Measurements from ENCODE around the gene TRAPPC10. TPM values are rescaled to one million over a fixed set of nuclear protein-coding genes. Genes with fewer than 3 reads are reported as not detected.

The TRAPPC10 gene
- total RNA-seq, 4 donors from 2014 or later, result 27.7 to 53.8 (median 38.4) TPM

DNA sequence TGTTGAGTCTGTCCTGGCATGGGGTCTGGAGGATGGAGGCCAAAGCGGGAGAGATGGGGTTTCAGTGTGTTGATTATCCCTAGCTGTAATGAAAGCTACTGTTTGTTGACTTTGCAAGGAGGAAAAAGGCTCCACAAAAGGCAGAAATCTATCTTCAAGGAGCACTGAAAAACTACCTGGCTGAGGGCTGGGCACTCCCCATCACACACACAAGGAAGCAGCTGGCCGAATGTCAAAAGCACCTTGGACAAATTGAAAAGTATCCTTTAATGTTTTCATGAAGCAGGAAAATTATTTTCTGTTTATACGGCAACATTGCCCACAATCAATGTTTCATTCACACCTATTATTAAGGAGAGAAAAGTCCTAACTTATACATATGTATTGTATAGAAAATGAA, 67.3 kb downstream of the TRAPPC10 start:
- WGBS, 2 donors, result 91 to 97% methylated on average over 3 of the region's 3 CpGs
- H3K4me1 ChIP-seq, result peaks cover 0 to 11% (median 6%) of the 10 kb centered on the region in 4 donors
- H3K27ac ChIP-seq, result no peak overlapping the region
- no peak for DNase-seq (ENCODE audit: low spot score in 2 of 2)
- no peaks in the 10 kb centered on the region for H3K9me3 ChIP-seq
- no peak overlapping the region for H3K4me3 ChIP-seq
- H3K27me3 ChIP-seq, result no peaks in the 10 kb centered on the region
- TF ChIP-seq, protein P1, sequence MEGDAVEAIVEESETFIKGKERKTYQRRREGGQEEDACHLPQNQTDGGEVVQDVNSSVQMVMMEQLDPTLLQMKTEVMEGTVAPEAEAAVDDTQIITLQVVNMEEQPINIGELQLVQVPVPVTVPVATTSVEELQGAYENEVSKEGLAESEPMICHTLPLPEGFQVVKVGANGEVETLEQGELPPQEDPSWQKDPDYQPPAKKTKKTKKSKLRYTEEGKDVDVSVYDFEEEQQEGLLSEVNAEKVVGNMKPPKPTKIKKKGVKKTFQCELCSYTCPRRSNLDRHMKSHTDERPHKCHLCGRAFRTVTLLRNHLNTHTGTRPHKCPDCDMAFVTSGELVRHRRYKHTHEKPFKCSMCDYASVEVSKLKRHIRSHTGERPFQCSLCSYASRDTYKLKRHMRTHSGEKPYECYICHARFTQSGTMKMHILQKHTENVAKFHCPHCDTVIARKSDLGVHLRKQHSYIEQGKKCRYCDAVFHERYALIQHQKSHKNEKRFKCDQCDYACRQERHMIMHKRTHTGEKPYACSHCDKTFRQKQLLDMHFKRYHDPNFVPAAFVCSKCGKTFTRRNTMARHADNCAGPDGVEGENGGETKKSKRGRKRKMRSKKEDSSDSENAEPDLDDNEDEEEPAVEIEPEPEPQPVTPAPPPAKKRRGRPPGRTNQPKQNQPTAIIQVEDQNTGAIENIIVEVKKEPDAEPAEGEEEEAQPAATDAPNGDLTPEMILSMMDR (IDR thresholded peaks at IDR 0.05), result no peak
- TF ChIP-seq POLR2A (IDR thresholded peaks at IDR 0.05) (no peak), EP300 (IDR thresholded peaks at IDR 0.05) (no peak)
- H3K36me3 ChIP-seq, result peaks cover 3 to 93% (median 15%) of the 10 kb centered on the region in 3 donors

DNA sequence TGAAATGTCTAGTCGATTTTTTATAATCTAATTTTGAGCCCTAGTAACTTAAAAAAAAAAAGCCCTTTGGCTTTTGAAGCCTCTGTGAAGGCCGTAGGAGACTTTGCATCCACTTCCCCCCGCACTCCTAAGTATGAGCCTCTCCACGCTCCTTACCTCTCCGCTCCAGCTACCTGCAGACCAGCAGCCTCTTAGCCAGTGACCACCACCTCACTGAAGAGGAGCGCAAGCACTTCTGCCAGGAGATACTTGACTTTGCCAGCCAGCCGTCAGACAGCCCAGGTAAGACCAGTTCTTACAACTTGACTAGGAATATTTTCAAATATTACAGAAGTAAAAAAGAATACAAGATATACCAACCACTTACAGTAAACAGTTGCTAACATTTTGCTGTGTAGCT, 67.7 kb downstream of the TRAPPC10 start:
- DNase-seq (ENCODE audit: low spot score in 2 of 2), result no peak
- Histone ChIP-seq H3K27ac (no peak overlapping the region), H3K36me3 (peaks cover 0 to 89% (median 15%) of the 10 kb centered on the region in 3 donors), H3K4me3 (no peak overlapping the region), H3K27me3 (no peaks in the 10 kb centered on the region), H3K9me3 (no peaks in the 10 kb centered on the region), H3K4me1 (peaks cover 0 to 15% (median 9%) of the 10 kb centered on the region in 4 donors)
- 93 to 94% methylated on average over 7 of the region's 7 CpGs for WGBS, 2 donors
- TF ChIP-seq POLR2A (IDR thresholded peaks at IDR 0.05), result no peak
- no peak for TF ChIP-seq EP300 (IDR thresholded peaks at IDR 0.05)
- TF ChIP-seq, protein P1 (IDR thresholded peaks at IDR 0.05), result no peak

DNA sequence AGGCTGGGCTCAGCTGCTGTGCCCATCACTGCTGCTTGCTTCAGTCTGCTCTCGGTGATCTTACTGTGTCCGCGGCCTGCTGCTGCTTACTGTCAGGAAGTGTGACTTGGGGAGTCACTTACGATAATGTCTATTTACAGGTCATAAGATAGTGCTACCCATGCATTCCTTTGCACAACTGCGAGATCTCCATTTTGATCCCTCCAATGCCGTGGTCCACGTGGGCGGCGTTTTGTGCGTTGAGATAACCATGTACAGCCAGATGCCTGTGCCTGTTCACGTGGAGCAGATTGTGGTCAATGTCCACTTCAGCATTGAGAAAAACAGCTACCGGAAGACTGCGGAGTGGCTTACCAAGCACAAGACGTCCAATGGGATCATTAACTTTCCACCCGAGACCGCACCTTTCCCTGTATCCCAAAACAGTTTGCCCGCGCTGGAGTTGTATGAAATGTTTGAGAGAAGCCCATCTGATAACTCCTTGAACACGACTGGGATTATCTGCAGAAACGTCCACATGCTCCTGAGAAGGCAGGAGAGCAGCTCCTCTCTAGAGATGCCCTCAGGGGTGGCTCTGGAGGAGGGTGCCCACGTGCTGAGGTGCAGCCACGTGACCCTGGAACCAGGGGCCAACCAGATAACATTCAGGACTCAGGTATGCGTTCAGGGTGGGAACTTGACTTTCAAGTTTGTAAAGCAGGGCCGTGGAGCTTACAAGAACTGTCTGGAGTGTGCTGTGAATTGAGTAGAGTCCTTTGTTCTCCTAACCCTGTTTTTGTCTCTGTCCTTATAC, 70.7 kb downstream of the TRAPPC10 start:
- TF ChIP-seq POLR2A (IDR thresholded peaks at IDR 0.05) (no peak), EP300 (IDR thresholded peaks at IDR 0.05) (no peak)
- TF ChIP-seq, protein P1 (IDR thresholded peaks at IDR 0.05), result no peak
- Histone ChIP-seq H3K4me1 (peaks cover 0 to 41% (median 36%) of the 10 kb centered on the region in 4 donors), H3K36me3 (peaks cover 0 to 81% (median 15%) of the 10 kb centered on the region in 3 donors), H3K4me3 (no peak overlapping the region), H3K9me3 (no peaks in the 10 kb centered on the region), H3K27ac (peak overlapping the region in 2 of 4 donors; percentile 80 to 90), H3K27me3 (no peaks in the 10 kb centered on the region)
- no peak for DNase-seq (ENCODE audit: low spot score in 2 of 2)
- WGBS, 2 donors, result 88 to 91% methylated on average over 24 of the region's 24 CpGs

DNA sequence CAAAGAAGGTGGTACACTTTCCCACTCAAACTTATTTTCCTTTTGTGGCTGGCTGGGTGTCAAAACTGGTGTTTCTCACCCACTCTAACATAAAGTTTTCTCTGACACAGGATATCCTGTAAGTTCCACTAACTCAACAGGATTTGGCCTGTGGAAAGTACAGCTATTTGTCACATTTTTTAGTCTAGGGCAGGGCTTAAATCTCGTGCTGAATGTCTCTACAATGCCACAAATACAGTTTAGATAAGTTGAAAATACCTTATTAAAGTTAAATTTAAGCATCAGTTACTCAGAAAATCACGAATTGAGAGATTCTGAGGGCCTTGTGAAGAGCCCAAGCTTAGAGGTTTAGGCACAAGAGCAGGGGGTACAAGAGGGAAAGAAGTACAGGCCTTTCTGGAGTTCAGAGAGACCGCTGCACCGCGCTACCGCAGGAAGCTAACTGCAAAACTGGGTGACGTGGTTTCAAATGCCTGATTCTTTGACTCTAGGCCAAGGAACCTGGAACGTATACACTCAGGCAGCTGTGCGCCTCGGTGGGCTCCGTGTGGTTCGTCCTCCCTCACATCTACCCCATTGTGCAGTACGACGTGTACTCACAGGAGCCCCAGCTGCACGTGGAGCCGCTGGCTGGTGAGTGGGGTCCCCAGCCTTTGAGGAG, 71.7 kb downstream of the TRAPPC10 start:
- WGBS, 2 donors, result 67 to 75% methylated on average over 16 of the region's 16 CpGs
- Histone ChIP-seq H3K36me3 (peaks cover 0 to 82% (median 18%) of the 10 kb centered on the region in 3 donors), H3K4me1 (peaks cover 0 to 48% (median 40%) of the 10 kb centered on the region in 4 donors), H3K9me3 (no peaks in the 10 kb centered on the region), H3K27me3 (no peaks in the 10 kb centered on the region), H3K27ac (peak overlapping the region; percentile 80 to 90 (median 88)), H3K4me3 (no peak overlapping the region)
- DNase-seq (ENCODE audit: low spot score in 2 of 2), result no peak
- TF ChIP-seq POLR2A (IDR thresholded peaks at IDR 0.05) (no peak), EP300 (IDR thresholded peaks at IDR 0.05) (no peak)
- TF ChIP-seq, protein P1 (IDR thresholded peaks at IDR 0.05), result no peak
